Ectodermal cell (in vitro differentiated cells): ENCODE measurements around the gene MTHFD1.
A peak's percentile ranks its signal among the peaks of the same experiment; 100 is the strongest.

Experiments
- H3K27ac ChIP-seq: 2 replicates; pipeline ENCODE4 v1.7.0; 2013; ENCODE audit warnings: mild to moderate bottlenecking, low read depth, low read length; ENCODE audit not compliant: insufficient read depth, poor library complexity, severe bottlenecking
- H3K27me3 ChIP-seq: 2 replicates; pipeline ENCODE4 v1.7.0; 2013; ENCODE audit warnings: mild to moderate bottlenecking, low read length; ENCODE audit not compliant: insufficient read depth, control insufficient read depth, poor library complexity, severe bottlenecking
- H3K36me3 ChIP-seq: one replicate; pipeline ENCODE4 v1.7.0; 2013; ENCODE audit warnings: low read length; ENCODE audit not compliant: control insufficient read depth, insufficient read depth
- H3K4me1 ChIP-seq: one replicate; pipeline ENCODE4 v1.7.0; 2013; ENCODE audit warnings: low read length; ENCODE audit not compliant: control insufficient read depth, insufficient read depth
- H3K4me3 ChIP-seq: 2 replicates; pipeline ENCODE4 v1.7.0; 2013; ENCODE audit warnings: low read depth, low read length, control low read depth; ENCODE audit not compliant: insufficient read depth
- H3K9me3 ChIP-seq: 2 replicates; pipeline ENCODE4 v1.7.0; 2013; ENCODE audit warnings: mild to moderate bottlenecking, low read length, moderate library complexity; ENCODE audit not compliant: control insufficient read depth
- WGBS, 2 experiments: methylation state at CpG; one replicate each; pipeline ENCODE4 v1.1.7; 2013; ENCODE audit warnings: missing lambda C conversion rate in 2 of 2; 5-methylcytosine and 5-hydroxymethylcytosine counted together

MTHFD1 gene

DNA sequence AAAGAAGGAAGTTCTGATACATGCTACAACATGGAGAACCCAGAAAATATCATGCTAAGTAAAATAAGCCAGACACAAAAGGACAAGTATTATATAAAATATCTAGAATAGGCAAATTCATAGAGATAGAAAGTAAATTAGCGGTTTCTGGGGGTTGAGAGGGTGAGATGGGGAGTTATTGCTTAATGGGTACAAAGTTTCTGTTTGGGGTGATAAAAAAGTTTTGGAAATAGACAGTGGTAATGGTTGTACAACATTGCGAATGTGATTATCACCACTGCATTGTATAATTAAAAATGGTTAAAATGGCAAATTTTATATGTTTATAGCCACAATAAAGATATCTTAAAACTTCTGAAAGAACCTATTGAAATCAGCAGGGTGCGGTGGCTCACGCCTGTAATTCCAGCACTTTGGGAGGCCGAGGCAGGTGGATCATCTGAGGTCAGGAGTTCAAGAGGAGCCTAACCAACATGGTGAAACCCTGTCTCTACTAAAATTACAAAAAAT is 100.5 kb downstream of the MTHFD1 start:
- H3K9me3 ChIP-seq: no peaks in the 10 kb centered on the region
- 91 to 96% methylated on average over 4 to 5 of the region's 5 CpGs for WGBS, 2 experiments
- no peaks in the 10 kb centered on the region for H3K27me3 ChIP-seq
- no peaks in the 10 kb centered on the region for H3K4me1 ChIP-seq
- peaks cover 9% of the 10 kb centered on the region for H3K36me3 ChIP-seq
- no peak overlapping the region for H3K4me3 ChIP-seq
- H3K27ac ChIP-seq: no peak overlapping the region

DNA sequence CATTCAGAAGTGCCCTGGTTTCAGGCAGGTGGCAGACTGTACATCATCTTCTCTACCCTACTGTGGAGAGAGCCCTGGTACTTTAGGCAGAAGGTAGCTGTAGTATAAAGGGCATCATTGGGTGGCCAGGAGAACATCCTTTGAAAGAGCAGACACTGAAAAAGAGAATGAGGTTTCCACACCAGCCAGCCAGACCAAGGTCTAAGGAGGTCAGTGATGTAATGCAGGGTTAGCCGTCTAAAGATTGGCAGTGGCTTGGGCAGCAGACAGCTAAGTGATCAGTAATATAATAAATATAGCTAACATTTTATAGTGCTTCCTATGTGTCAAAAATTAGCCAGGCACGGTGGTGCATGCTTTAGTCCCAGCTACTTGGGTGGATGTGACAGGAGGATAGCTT is 103.5 kb downstream of the MTHFD1 start:
- H3K27ac ChIP-seq: no peak overlapping the region
- H3K27me3 ChIP-seq: no peaks in the 10 kb centered on the region
- WGBS, 2 experiments: 86 to 92% methylated on average over 2 of the region's 2 CpGs
- H3K4me3 ChIP-seq: no peak overlapping the region
- no peaks in the 10 kb centered on the region for H3K4me1 ChIP-seq
- H3K36me3 ChIP-seq: peaks cover 9% of the 10 kb centered on the region
- no peaks in the 10 kb centered on the region for H3K9me3 ChIP-seq

DNA sequence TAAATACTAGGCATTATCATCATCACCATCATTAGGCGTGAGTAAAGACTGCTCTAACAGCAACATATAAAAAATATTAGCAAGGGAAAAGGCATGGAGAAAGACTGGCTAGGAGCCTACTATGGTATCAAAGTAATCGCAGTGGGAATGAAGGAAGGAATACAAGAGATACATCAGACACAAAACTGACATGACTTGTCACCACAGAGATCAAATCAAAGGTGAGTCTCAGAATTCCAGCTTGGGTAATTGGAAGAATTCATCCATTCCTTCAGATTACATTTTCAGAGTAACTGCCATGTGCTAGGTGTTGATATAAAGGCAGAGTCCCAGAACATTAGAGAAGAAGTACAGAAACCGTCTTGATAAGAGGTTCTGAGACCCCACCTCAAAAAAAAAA is 105.3 kb downstream of the MTHFD1 start:
- 90 to 96% methylated on average over 2 to 3 of the region's 3 CpGs for WGBS, 2 experiments
- no peaks in the 10 kb centered on the region for H3K36me3 ChIP-seq
- no peaks in the 10 kb centered on the region for H3K9me3 ChIP-seq
- no peaks in the 10 kb centered on the region for H3K27me3 ChIP-seq
- no peak overlapping the region for H3K27ac ChIP-seq
- H3K4me1 ChIP-seq: no peaks in the 10 kb centered on the region
- H3K4me3 ChIP-seq: no peak overlapping the region

DNA sequence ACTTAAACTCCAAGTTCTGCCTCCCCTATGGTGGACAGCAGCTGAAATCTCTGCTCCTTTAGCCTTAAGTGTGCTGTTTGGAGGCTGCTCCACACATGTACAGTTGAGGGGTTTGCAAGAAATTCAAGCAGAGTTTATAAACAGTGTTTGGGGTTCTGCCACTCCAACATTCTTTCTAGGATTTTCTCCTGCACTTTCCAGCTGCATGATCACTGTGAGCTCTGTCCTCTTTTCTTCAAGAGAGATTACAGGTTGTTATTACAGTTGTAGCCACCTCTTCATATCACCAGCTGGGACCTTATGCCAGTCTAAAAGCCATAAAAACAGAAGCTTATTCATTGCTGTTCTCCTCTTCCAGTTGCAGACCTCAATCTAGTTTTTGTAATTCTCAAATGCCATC is 107.1 kb downstream of the MTHFD1 start:
- Histone ChIP-seq H3K4me1 (no peaks in the 10 kb centered on the region), H3K9me3 (no peaks in the 10 kb centered on the region), H3K27ac (no peak overlapping the region), H3K4me3 (no peak overlapping the region), H3K36me3 (no peaks in the 10 kb centered on the region), H3K27me3 (no peaks in the 10 kb centered on the region)

DNA sequence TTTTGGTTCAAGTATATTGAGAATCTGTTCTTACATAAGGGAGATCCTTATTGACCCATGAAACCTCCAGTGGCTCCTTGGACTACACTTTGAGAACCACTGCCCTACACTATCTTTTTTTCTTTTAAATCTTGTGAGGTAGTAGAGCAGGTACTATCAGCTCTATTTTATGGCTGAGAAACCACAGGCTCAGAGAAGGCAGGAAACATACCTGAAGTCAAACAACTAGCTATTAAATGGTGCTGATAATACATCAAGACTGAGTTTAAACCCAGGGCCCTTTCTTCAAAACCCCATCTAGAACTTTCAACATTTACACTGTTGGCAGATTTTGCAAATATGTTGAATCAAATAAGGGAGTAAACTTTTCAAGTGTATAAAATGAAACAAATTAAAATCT is 108.6 kb downstream of the MTHFD1 start:
- H3K27ac ChIP-seq: no peak overlapping the region
- H3K36me3 ChIP-seq: no peaks in the 10 kb centered on the region
- no peaks in the 10 kb centered on the region for H3K27me3 ChIP-seq
- no peak overlapping the region for H3K4me3 ChIP-seq
- no peaks in the 10 kb centered on the region for H3K9me3 ChIP-seq
- peaks cover 4% of the 10 kb centered on the region for H3K4me1 ChIP-seq

DNA sequence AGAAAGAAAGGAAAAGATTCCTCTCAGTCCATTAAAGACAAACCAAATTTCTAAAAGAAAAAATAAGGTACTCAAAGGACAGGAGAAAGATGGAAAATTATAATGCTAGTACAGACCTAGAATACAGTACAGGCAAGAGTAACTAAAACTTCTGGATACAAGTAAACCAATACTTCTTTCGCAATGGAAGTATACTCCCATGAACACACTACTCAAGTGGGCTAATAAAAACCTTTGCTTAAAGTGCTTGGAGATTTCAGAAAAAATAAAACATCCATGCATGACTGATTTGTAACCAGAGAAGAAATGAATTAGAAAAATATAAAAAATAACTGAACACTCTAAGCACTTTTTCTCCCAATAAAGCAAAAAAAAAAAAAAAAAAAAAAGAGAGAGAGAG is 111.9 kb downstream of the MTHFD1 start:
- no peak overlapping the region for H3K27ac ChIP-seq
- H3K9me3 ChIP-seq: no peaks in the 10 kb centered on the region
- 100% methylated on average over 1 of the region's 1 CpG; no CpG with 5 or more reads in 1 of the 2 experiments for WGBS, 2 experiments
- no peaks in the 10 kb centered on the region for H3K36me3 ChIP-seq
- no peak overlapping the region for H3K4me3 ChIP-seq
- H3K4me1 ChIP-seq: peaks cover 15% of the 10 kb centered on the region
- no peaks in the 10 kb centered on the region for H3K27me3 ChIP-seq

DNA sequence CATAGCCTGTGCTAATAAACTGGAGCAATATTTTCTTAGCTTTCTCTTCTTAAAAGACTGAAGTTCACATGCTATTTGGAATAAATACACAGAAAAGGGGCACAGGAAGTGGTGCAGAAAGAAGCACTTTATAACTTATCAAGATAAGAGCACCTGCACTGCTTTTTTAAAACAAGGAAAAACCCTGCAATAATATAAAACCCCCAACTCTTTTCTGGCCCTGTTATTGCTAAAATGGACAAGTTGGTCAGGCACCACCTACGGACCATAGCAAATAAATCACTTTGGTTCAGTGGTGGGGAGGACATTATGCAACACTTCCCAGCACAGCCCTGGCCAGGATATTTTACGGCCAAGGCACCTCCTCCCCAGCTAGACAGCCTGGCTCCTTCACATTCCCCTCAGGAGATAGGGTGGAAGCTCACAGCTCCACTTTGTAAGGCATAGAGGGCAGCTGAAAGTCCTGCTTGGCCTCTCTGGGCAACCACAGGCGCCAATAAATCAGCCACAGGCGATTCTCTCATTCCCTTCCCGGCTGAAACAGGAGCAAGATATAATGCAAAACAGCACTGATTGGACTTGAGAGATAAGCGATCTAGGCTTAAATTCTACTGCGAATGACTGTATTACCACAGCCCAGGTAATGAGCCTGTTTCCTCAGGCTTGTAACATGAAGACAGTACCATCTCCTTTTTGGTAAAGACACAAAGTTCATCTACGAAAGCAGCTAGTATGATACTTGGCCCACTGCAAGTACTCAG is 113.4 kb downstream of the MTHFD1 start:
- no peaks in the 10 kb centered on the region for H3K9me3 ChIP-seq
- peaks cover 15% of the 10 kb centered on the region for H3K4me1 ChIP-seq
- H3K4me3 ChIP-seq: no peak overlapping the region
- no peaks in the 10 kb centered on the region for H3K36me3 ChIP-seq
- H3K27me3 ChIP-seq: no peaks in the 10 kb centered on the region
- no peak overlapping the region for H3K27ac ChIP-seq
- 89 to 90% methylated on average over 8 of the region's 8 CpGs for WGBS, 2 experiments

DNA sequence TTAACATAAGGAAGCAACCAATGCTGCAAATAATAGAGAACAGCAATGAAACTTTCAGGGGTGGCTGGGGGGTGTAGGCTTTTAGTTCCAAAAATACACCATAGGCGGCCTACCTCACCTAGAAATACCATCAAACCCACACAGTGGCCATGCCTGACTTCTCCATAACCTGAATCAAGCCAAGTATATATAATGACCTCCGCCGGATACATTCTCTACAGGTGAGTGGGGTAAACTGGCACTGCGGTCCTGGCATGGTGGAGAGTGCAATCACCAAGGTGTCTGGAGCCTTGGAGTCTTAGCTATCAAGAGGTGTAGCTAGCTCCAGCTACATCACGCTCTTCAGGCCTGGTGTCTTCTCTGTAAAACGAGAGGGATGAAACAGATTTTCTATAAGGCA is 114.3 kb downstream of the MTHFD1 start:
- 81 to 83% methylated on average over 6 of the region's 6 CpGs for WGBS, 2 experiments
- no peak overlapping the region for H3K27ac ChIP-seq

DNA sequence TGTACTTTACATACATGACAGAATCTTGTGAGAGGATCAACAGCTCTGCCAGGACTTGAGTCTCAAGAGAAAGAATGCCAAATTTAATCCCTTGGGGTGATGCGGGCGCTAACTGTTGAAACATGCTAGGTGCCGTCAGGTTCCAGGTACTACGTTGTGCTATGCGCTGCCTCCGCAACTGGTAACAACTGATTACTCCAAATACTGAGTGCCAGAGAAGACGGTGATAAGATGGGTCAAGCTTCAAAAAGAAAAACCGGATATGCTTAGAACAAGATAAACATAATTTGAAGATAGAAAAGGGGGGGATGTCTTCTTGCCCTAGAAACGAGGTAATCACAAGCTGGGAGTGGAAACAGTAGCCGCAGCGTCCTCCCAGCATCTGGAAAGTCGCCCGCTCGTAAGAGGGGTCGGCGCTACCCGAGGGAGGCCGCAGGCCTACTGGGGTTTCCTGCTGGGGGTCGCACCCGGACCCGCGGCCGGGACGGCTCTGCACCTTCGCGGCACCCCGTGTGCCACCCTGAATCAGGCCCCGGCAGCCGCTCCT is 114.8 kb downstream of the MTHFD1 start:
- peak overlapping the region; percentile 61 for H3K4me3 ChIP-seq
- no peaks in the 10 kb centered on the region for H3K9me3 ChIP-seq
- WGBS, 2 experiments: 6 to 7% methylated on average over 29 of the region's 29 CpGs
- H3K27me3 ChIP-seq: no peaks in the 10 kb centered on the region
- H3K27ac ChIP-seq: peak overlapping the region; percentile 64
- peaks cover 15% of the 10 kb centered on the region for H3K4me1 ChIP-seq
- no peaks in the 10 kb centered on the region for H3K36me3 ChIP-seq

More for the DNA sequence above, 114.3 kb downstream of the MTHFD1 start:
- Histone ChIP-seq H3K4me1 (peaks cover 15% of the 10 kb centered on the region), H3K9me3 (no peaks in the 10 kb centered on the region), H3K27me3 (no peaks in the 10 kb centered on the region), H3K4me3 (peak overlapping the region; percentile 61), H3K36me3 (no peaks in the 10 kb centered on the region)

DNA sequence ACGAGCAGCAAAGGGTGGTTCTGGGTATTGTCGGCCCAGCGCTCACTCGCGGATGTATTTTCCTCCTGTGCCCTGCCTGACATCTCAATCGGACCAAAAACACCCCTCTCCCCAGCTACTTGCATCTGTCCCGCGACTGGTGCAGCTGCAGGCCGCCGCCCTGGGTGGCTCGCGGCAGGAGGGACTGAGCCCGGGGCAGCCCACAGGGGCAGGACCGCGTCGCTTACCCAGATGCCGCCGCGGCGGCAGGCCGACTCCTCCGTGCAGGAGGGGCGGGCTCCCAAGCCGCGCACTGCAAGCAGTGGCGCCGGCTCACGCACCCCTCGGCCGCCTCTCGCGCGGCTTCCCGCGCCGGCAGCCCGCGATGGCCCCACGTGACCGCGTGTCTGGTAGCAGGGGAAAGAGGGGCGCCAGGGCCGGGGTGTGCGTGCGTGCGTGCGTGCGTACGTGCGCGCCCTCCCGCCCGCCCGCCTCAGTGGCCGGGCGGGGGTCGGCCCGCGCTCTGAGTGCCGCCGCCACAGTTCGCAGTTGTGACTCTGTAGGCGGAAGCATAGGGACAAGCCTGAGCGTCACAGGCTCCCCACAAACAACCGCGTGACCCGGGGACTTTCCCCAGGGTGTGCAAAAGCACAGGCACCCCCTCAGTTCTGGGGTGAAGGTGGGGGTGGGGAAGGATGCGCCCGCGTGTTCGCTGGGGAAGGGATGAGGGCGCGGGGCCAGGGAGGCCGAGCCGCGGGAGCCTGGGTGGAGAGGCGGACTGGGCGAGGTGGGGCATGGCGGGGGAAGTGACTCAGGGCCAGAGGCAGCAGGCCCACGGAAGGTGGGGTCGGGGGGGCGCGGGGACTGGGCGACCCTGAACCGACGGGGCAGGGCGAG is 115.5 kb downstream of the MTHFD1 start, which contains the start of gene ZBTB25:
ZBTB25 (minus strand) TSS at position 405 of the 876 bp plus-strand sequence. CDS start 13,305 bp downstream, outside the sequence.
- H3K27me3 ChIP-seq: no peaks in the 10 kb centered on the region
- H3K27ac ChIP-seq: peak within 1 kb of the TSS; percentile 99
- peak within 1 kb of the TSS; percentile 61 for H3K4me3 ChIP-seq
- H3K4me1 ChIP-seq: peaks cover 21% of the 10 kb centered on the region
- WGBS, 2 experiments: 0 to 1% methylated on average over 87 of the region's 87 CpGs
- H3K9me3 ChIP-seq: no peaks in the 10 kb centered on the region
- no peaks in the 10 kb centered on the region for H3K36me3 ChIP-seq
